GM10248 (cell line): ENCODE measurements around the gene CXXC1.
A peak's percentile ranks its signal among the peaks of the same experiment; 100 is the strongest.

ENCODE experiments used
- CTCF ChIA-PET: fragments of 300-600 bp; sonication (Branson Sonifier 250); formaldehyde crosslinking; extraction: SDS; loops from one replicate; lab custom pipeline; 2021; ENCODE audit warnings: antibody characterized with exemption; lab: Yijun Ruan, JAX
- POLR2A ChIA-PET: fragments of 350-650 bp; sonication (Branson Sonifier 250); formaldehyde crosslinking; extraction: SDS; loops from one replicate; lab custom pipeline; 2020; ENCODE audit warnings: antibody characterized with exemption; lab: Yijun Ruan, JAX
- DNase-seq: peaks from one replicate; pipeline ENCODE4 v3.0.0; 2012; ENCODE audit errors: extremely low spot score
- CTCF ChIP-seq: IDR thresholded peaks from 2 replicates; pipeline ENCODE4 v1.5.1; 2012; ENCODE audit warnings: mild to moderate bottlenecking, low read depth; ENCODE audit errors: extremely low read depth, missing control alignments, control extremely low read depth

Gene CXXC1

DNA sequence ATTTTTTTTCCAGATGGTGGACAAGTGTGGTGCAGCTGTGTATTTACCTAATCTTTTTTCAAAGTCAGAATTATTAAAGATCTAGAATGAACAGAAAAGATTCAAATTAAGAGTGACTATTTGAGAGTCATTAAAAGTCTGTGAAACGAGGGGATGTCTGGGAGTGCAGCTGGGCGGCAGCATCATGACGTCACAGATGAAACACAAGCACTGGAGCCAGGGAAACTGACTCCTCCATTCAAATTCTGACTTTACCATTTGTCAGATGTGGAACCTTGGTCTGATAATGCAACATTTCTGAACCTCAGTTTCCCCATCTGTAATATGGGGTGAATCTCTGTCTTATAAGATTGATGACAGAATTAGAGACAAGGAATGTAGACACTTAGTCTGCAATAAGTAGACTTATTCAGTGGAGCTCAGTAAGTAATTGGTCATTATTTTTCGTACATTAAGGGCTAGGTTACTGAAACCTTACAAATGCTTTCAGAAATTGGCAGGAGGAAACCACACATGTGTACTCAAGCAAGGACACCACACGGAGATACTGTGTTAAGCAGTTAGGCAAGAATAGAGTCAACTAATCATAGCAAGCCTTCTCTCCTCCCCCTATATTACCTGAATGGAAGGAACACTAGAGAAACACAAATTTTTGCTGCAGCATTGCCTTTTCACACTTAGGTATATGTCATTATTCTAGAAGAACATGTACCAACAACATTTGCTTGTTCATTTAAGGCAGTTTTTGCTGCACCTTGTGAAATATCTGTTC lies 27.8 kb upstream of the CXXC1 start:
- ChIA-PET POLR2A (no interaction called here), CTCF (interaction anchor here (1.0 to 3.2 kb wide), 8 partner anchors 14 to 49 kb away, joined by 3 to 16 read pairs (median 4); partner anchors contain the start of gene CFAP53)
- DNase-seq: peak; percentile 55
- TF ChIP-seq CTCF: no peak

DNA sequence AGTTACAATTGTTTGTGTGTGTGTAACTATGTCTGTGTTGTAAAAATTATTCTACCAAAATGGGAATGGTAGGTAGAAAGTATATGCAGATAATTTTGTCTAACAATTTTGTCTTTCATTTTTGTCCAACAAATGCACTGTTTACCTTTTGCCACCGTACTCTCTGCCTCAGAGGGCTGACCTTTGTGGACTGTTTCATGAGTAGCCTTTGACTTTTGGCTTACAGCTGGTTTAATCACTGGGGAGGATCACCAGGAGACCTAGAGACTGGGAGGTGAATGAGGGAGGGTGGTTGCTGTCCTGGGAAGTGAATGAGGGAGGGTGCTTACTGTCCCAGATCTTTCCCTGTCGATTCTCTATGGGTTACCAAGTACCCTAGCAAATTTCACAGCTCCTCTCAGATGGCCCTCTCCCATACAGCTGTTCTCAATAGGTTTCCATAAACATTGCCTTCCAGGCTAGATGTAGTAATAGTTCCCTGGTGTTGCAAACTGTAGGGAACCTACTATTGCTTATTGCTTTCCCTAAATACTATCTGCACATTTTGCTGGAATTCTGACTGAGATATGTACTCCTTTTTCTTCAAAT lies 26.5 kb upstream of the CXXC1 start:
- CTCF ChIA-PET: interaction anchor here (1.0 to 3.2 kb wide), 7 partner anchors 12 to 48 kb away, joined by 3 to 16 read pairs (median 5); partner anchors contain the start of gene CFAP53
- POLR2A ChIA-PET: no interaction called here
- no peak for TF ChIP-seq CTCF
- DNase-seq: no peak

DNA sequence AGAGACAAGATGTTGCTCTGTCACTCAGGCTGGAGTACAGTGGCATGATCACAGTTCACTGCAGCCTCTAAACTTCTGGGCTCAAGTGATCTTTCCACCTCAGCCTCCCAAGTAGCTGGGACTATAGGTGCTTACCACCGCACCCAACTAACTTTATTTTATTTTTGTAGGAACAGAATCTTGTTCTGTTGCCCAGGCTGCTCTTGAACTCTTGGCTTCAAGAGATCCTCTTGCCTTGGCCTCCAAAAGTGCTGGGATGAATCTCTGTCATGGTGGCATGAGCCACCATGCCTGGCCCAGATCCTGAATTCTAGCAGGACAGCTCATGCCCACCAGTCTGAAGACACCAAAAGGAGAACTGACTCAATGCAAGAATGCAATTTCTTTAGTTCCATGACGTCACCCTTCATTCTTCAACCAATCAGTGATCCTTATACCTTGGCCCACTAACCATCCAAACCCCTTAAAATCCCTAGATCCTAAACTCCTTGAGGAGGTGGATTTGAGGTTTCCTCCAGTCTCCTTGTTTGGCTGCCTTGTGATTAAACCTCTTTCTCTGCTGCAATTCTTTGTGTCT lies 25.6 kb upstream of the CXXC1 start:
- CTCF ChIA-PET: interaction anchor here (0.8 to 2.1 kb wide), 4 partner anchors 11 to 45 kb away, joined by 4 to 6 read pairs (median 5); no protein-coding TSS in a partner anchor
- no peak for DNase-seq
- POLR2A ChIA-PET: interaction anchor here (0.6 kb wide), 1 partner anchor 1076 kb away, joined by 3 read pairs; no protein-coding TSS in a partner anchor
- no peak for TF ChIP-seq CTCF

GRCh38 chr18:50312296-50313030 lies 25.0 kb upstream of the CXXC1 start:
- CTCF ChIA-PET: interaction anchor here (0.8 to 1.9 kb wide), 3 partner anchors 14 to 44 kb away, joined by 4 to 6 read pairs (median 6); no protein-coding TSS in a partner anchor
- TF ChIP-seq CTCF: no peak

DNA sequence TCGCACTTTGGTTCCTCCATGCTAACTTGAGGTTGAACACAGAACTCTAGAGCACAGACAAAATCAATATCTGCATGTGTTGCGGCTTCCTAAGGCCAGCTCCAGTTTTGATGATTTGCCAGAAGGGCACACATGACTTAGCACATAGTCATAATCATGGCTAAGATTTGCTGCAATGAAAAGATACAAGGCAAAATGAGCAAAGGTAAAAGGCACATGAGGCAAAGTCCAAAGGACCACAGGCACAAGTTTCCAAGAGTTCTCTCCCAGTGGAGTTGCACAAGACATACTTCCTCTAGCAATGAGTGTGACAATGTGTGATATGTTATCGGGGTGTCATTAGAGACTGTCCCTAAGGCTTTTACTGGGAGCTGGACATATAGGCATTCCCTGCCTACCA lies 24.2 kb upstream of the CXXC1 start:
- ChIA-PET CTCF (interaction anchor here (0.8 to 3.2 kb wide), 5 partner anchors 8 to 45 kb away, joined by 3 to 17 read pairs (median 4); no protein-coding TSS in a partner anchor), POLR2A (no interaction called here)
- DNase-seq: no peak
- no peak for TF ChIP-seq CTCF

More at GRCh38 chr18:50312296-50313030, 25.0 kb upstream of the CXXC1 start:
- POLR2A ChIA-PET: interaction anchor here (0.6 kb wide), 1 partner anchor 1075 kb away, joined by 3 read pairs; no protein-coding TSS in a partner anchor
- peak; percentile 29 for DNase-seq
